Stimulated activated CD4-positive, alpha-beta T cell treated with anti-CD3 and anti-CD28 coated beads, Interleukin-2, amount 100 ng/mL, for 48 hours (primary cell): Measurements from ENCODE around the gene PTCH2.
"Not testable (repeated sequence)": the region's sequence is repeated elsewhere in the genome, so short reads cannot be mapped to it uniquely, and the experiment has no call there.

Experiments
- DNase-seq, 2 donors: peaks; one replicate each; pipeline ENCODE4 v3.0.0-alpha.2; 2020

The PTCH2 gene

GRCh38 chr1:44835738-44836675, 7.0 kb downstream of the PTCH2 start:
- DNase-seq, result peak; percentile 89 to 92

DNA sequence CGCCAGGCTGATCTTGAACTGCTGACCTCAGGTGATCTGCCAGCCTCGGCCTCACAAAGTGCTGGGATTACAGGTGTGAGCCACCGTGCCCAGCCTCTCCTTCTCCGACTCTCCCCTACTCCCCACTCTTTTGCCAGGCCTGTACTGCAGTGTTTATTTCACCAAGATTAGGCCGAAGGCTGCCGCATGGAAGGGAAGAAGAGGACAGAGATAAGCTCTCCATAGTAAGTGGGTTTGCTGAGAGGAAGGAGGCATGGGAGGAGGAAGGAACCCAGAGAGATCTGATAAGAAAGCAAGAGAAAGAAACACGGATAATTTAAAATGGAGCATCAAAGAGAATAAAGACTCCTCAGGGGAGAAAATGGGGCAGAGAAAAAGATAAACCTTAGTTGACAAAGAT, 8.7 kb downstream of the PTCH2 start:
- no peak for DNase-seq

- no peak for DNase-seq
Observed at GRCh38 chr1:44832056-44832705, 10.9 kb downstream of the PTCH2 start.

DNA sequence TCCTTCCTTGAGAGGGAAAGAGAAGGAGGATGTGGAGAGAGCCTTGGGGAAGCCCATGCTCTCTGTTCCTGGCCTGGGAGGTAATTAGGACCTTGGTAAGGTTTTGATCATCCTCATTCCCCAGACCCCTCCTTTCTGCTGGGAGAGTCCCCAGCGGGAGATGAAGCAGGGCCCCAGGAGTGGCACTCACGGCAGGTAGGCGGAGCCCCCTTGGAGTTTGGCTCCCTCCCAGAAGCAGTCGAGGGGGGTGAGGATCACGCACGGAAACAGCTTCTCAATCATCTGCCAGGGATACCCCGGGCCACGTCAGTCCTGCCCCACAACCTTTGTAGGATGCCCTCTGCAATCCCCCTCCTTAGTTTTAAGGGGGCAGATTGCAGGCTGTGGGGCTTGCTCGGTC, 11.5 kb downstream of the PTCH2 start:
- DNase-seq, result no peak

GRCh38 chr1:44830900-44831304, 12.2 kb downstream of the PTCH2 start:
- no peak for DNase-seq

DNA sequence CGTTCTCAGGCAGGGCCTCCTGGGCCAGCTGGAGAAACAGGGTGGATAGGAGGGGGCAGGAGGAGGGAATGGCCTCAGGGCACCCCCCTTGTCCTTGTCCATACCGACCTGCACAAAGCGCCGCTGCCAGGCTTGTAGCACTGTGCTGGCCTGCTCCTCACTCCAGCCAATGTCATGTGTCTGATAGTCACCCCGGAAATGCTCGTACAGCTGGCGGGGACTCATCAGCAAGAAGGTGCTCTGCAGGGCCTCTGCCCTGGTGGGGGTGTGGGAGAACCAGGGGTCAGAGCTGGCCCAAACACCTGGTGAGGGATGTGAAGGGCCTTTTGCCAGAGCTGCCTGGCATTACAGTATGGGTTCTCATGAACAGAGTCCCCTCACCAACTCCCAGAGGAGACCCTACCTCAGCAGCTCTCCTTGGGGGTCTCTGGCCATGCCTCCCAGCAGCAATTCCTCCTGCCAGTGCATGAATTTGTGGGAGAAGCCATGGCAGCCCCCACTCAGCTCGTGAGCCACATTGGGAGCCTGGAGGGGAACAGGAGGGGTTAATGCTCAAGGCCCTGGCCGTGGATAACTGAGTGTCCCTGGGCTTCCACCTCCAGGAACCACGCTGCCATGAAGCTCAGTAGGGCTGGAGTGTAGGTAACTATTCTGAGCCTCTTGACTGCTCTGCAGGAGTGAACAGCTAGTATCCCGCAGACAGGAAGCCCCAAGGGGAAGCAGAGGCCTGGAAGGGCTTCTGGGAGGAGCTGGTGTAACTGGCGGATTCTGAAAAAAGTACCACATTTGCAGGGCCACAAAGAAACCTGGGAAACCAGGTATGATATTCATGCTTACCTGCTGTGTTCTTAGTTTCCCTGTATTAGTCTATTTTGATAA, 13.3 kb downstream of the PTCH2 start:
- no peak for DNase-seq

DNA sequence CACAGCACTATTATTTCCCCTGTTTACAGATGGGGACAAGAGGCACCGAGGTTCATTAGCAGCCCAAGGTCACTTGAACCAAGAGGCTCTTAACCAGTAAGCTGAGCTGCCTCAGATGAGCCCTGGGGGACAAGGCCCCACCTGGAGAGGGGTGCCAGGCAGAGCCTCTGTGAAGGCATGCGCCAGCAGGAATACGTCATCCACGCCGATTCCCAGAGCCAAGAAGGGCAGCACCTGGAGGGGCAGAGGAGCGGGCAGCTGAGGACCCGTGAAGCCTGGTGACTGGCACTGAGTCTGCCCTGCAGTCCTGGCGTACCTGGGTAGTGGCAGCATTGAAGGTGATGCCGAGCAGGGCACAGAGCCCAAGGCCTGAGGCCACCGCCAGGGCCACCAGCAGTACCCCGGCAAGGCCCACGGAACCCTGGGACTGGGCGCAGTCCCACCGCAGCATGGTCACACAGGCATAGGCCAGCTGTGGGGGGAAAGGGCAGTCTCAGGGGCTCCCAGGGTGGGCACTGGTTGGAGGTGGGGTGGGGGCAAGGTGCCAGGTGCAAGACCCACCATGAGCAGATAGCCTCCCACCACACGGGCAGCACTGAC, 14.1 kb downstream of the PTCH2 start:
- DNase-seq, result no peak

DNA sequence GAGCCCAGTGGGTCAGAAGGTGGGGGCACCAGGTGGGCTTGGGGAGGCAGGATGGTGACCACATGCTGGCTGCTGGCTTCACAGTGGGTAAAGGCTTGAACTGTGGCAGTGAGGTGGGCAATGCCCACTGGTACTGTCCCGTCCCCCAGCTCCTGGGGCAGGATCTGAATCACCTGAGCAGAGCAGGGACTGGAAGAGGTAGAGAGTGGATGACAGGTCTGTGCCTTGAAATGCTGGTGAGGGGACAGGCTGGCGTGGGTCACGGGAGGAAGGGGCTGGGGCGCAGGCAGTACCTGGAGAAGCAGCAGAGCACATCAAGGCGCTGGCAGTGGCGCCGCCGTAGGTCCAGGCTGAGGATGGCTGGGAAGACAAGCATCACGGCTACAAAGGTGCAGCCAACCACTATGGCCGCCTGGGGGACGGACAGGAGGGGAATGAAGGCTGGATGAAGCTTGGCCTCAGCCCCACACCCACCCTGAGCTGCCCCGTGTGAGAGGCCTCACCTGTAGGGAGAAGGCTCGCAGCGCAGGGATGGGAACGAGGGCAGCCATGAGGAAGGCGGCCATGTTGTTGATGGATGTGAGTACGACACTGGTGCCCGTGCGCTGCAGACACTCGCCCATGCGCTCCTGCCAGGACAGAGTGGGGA, 14.9 kb downstream of the PTCH2 start:
- no peak for DNase-seq

DNA sequence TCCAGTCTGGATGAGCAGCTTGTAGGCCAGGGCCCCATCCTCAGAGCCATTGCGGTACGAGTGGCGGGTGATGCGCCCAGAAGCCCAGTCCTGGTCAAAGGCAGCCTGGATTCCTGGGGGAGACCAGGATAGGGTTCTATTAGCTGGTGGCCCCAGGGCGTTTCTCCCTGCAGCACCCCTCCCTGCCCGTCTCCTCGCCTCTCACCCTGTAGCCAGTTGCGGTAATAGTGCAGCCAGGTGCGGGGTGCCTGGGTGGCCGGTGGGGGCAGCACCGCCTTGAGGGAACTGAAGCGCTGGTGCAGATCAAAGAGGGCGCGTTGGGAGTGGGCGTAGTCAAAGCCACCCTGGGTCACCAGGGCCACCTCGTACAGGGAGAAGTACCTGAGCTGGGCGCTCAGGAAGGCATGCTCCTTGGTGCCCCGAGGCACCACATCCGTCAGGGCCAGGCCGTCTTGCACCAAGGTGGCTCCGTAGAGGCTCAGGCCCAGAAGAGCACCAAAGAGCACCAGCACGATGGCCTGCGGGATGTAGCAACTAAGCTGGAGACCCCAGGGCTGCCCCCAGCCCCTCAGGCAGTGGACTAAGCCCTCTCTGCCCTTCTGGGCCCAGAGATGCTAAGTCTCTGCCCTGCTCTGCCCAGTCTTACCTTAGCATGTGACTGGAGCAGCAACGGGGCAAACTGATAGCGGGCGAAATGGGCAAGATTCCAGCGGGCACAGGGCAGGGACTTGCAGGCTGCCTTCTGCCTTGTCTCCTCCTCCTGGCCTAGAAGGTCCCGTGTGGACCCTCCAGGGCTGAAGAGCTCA, 15.7 kb downstream of the PTCH2 start:
- DNase-seq, result no peak

- no peak for DNase-seq
Observed at GRCh38 chr1:44826375-44827196, 16.5 kb downstream of the PTCH2 start.

DNA sequence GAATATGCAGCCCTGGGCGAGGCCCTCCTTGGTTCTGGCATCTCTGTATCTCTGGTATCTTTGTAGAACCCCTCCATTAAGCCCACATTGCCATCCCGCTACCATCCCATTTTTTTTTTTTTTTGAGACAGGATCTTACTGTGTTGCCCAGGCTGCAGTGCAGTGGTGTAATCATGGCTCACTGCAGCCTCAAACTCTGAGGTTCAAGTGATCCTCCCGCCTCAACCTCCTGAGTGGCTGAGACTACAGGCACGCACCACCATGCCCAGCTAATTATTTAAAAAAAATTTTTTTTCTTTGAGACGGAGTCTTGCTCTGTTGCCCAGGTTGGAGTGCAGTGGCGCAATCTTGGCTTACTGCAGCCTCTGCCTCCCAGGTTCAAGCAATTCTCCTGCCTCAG, 18.7 kb downstream of the PTCH2 start:
- DNase-seq, result not testable (repeated sequence)

DNA sequence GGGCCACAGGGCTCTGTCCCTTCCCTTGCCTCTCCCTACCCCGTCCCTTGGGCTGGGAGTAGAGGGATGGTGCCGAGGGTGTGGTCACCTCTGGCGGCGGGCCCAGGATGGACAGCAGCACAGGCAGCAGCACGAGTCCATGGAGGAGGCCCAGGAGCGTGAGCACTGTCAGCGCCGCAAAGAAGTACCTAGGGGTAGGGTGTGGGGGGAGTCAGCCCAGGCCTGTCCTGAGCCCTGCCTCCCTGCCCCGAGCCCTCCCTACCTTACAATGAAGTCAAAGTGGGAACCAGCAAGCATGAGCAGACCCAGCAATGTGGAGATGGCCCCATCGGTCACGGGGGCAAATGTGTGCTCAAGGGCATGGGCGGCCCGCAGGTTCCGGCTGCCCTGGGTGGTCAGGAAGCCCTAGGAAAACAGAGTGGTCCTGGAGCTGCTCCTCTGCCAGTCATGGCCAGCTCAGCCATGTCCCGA, 20.0 kb downstream of the PTCH2 start:
- DNase-seq, result no peak

DNA sequence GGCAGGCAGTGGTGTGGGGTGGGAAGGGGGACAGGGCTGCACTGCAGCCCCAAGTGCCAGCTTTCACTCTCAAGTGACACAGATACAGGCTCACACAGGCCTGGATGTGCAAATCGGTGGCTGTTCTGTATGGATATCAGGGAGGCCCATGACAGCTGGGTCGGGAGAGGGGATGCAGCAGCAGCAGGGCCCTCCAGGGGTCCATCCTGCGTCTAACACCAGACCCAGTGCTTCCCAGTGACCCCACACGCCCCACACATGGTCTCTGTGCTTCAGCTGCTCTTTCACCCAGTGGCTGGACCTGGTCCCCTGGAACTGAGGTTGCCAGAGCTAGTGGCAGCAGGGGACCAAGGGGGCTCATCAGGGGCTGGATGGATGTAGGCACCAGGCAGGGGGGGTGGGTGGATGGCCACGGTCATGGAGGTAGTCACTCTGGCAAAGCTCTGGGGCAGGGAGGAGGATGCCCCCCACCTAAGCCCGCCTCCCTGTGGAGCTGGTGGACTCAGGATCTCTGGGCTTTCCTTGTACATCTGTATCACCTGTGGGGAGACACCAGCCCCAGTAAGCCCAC, 20.8 kb downstream of the PTCH2 start:
- DNase-seq, result no peak

DNA sequence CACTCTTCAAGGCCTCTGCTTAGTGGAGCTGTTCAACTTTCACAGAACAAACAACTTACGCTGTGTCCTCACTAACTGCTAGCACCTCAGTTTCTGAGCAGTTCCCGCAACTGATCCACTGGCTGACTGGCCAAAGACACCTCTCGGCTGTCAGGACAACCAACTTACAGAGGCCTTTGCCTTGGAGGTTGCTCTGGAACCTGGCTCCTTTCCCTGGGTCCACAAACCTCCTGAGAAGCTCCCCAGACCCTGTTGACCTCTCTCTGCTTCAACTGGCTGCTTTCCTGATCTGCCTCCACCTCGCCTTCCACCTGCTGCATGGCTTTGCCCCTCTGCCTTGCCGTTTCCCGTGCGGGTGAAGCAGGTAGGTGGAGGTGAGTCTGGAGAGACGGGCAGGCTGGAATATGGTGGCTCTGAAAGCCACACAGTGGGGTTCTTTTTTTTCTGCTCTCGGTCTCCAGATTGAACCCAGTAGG, 21.8 kb downstream of the PTCH2 start:
- no peak for DNase-seq

- DNase-seq, result no peak
Observed at GRCh38 chr1:44820328-44821239, 22.5 kb downstream of the PTCH2 start.

DNA sequence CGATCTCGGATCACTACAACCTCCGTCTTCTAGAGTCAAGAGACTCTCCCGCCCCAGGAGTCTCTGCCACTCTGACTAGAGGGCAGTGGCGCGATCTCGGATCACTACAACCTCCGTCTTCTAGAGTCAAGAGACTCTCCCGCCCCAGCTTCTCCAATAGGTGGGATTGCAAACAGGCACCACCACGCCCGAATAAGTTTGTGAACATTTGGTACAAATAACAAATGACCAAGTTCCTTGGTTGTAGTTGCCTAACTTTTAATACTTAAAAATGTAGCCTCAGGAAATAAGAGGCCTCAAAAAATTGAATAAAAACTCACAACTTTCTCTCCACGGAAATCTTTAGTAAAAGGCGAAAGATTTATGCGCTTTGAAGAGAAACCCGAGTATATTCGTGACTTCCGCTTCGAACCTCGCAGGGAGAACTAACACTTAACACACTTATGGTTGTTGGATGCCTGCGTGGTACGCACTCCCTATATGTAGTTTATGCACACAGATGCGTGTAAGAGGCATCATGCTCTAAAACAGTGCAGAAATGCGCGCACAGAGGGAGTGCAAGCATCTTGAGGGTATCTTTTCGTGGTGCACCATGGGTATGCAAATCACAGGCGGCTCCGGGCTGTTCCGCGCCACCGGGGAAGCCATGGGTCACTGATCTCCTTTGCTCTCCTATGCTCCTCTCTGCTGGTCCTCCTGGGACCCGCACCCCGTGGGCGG, 23.3 kb downstream of the PTCH2 start:
- DNase-seq, result peak; percentile 75 to 79

DNA sequence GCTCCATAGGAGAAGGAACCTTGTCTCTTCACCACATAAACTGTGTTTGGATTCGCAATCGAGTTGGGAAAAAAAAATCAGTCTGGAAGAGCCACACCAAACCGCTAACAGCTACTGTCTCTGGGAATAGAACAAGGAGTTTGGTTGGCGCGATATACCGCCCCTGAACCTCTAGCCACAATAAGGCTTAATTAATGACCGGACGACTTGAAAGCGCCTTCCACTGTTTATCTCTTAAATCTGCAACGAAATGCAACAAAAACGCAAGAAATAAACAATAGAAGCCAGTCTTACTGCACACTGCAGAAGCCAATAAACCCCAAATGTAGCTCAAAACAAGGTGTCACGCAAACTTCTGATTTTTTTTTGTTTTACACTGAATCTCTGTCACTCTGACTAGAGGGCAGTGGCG, 23.9 kb downstream of the PTCH2 start:
- DNase-seq, result no peak
